C4-2B (cell line): Measurements from ENCODE around the gene HKDC1.
A peak's percentile ranks its signal among the peaks of the same experiment; 100 is the strongest.

Experiments used
- H3K27ac ChIP-seq: fragments of 450-650 bp; 2 replicates; pipeline ENCODE4 v1.5.1; 2017
- ZFX ChIP-seq: fragments of 450-650 bp; IDR thresholded peaks from 2 replicates; pipeline ENCODE4 v1.6.1; 2017
- TF ChIP-seq, protein P1 (sequence below): fragments of 450-650 bp; conservative IDR thresholded peaks from 2 replicates; pipeline ENCODE4 v1.5.1; 2017; ENCODE audit warnings: mild to moderate bottlenecking

HKDC1 gene

DNA sequence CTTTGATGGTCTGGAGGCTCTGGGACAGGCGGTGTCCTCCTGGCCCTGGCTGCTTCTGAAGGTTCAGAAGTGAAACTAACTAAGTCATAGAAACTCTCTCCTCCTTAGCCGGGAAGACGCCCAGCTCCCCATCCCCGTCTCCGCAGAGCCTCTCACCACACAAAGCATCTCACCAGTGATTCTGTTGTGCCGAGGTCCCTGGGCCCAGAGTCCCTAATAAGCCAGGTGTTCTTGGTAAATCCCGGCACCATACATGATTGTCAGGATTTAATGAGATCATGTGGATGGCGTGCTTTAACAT lies 9.4 kb downstream of the HKDC1 start:
- no peak overlapping the region for H3K27ac ChIP-seq
- TF ChIP-seq, protein P1, sequence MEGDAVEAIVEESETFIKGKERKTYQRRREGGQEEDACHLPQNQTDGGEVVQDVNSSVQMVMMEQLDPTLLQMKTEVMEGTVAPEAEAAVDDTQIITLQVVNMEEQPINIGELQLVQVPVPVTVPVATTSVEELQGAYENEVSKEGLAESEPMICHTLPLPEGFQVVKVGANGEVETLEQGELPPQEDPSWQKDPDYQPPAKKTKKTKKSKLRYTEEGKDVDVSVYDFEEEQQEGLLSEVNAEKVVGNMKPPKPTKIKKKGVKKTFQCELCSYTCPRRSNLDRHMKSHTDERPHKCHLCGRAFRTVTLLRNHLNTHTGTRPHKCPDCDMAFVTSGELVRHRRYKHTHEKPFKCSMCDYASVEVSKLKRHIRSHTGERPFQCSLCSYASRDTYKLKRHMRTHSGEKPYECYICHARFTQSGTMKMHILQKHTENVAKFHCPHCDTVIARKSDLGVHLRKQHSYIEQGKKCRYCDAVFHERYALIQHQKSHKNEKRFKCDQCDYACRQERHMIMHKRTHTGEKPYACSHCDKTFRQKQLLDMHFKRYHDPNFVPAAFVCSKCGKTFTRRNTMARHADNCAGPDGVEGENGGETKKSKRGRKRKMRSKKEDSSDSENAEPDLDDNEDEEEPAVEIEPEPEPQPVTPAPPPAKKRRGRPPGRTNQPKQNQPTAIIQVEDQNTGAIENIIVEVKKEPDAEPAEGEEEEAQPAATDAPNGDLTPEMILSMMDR: no peak
- TF ChIP-seq ZFX: no peak

GRCh38 chr10:69230128-69230527 lies 10.0 kb downstream of the HKDC1 start:
- no peak overlapping the region for H3K27ac ChIP-seq
- TF ChIP-seq, protein P1: no peak
- no peak for TF ChIP-seq ZFX

DNA sequence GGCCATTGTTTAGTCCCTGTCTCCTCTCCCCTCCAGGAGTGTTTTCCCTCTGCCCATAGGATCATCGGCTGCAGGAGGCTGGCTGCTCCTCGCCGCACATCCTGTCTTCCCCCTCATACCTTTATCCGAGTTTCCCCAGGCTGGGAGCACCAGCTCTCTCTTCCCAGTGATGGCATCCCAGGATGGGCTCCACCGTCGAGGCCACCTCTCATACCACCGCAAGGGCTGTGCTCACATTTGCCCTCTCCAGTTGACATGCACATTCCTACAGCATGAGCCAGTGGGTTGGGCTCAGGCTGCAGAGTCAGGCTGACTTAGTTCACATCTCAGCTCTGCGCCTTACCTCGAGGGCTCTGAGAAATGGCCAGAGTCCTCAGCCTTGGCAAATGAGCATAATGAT lies 12.1 kb downstream of the HKDC1 start:
- H3K27ac ChIP-seq: no peak overlapping the region
- TF ChIP-seq, protein P1: no peak
- no peak for TF ChIP-seq ZFX

DNA sequence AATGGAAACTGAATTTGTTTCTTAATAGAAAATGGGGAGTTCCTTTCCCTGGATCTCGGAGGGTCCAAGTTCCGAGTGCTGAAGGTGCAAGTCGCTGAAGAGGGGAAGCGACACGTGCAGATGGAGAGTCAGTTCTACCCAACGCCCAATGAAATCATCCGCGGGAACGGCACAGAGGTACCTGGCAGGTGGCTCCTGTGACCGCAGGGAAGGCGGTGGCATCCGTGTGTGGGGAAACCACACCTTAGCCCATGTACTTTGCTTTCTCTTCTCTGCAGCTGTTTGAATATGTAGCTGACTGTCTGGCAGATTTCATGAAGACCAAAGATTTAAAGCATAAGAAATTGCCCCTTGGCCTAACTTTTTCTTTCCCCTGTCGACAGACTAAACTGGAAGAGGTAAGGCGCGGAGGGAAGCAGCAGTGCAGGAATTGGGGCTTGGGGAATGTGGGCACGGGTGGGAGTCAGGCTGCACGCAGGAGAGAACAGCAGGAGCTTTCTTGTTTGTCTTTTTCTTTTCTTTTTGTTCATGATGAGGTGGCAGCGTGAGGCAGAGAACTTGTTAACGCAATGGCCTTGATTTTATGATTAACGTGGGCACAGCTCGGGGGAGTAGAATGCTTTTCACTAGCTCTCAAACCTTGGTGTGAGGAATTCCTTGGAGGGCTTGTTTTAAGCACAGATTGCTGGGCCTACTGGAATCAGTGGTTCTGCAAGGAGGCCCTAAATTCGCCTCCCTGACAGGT lies 12.8 kb downstream of the HKDC1 start:
- no peak overlapping the region for H3K27ac ChIP-seq
- TF ChIP-seq, protein P1: no peak
- TF ChIP-seq ZFX: no peak

- no peak for TF ChIP-seq ZFX
- TF ChIP-seq, protein P1: no peak
Observed at GRCh38 chr10:69234447-69234846, 14.3 kb downstream of the HKDC1 start.

GRCh38 chr10:69237528-69238159 lies 17.5 kb downstream of the HKDC1 start:
- H3K27ac ChIP-seq: no peak overlapping the region
- TF ChIP-seq, protein P1: peak; percentile 98
- no peak for TF ChIP-seq ZFX

More at GRCh38 chr10:69234447-69234846, 14.3 kb downstream of the HKDC1 start:
- no peak overlapping the region for H3K27ac ChIP-seq

DNA sequence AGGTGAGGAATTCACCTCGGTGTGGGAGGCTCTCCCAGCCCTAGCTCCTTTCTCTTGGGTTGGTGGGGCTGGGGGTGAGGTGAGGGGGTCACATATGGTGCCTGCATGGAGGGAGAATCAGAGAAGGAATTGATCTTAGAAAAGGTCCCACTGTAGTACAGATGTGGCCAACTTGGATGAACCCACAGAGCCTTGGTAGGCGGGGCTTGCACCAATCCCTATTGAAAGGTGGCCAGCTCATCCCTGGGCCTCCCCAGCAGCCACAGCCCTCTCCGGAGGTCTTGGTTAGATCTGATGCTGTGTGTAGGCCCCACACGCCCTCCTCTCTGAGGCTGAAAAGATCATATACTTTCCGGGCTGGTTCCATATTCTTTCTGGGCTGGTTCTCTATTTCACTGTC lies 19.0 kb downstream of the HKDC1 start:
- TF ChIP-seq, protein P1: no peak
- TF ChIP-seq ZFX: no peak
- no peak overlapping the region for H3K27ac ChIP-seq
